Measurements from ENCODE around the gene ITGA3. TPM values are rescaled to one million over a fixed set of nuclear protein-coding genes. Genes with fewer than 3 reads are reported as not detected.

ITGA3 gene
- total and polyA plus RNA-seq, 7 donors, result 15.6 to 85.1 (median 38.4) TPM

- H3K4me3 ChIP-seq, result no peak overlapping the region
- TF ChIP-seq CTCF (IDR thresholded peaks at IDR 0.05), result no peak
- TF ChIP-seq POLR2AphosphoS5 (IDR thresholded peaks at IDR 0.05), result no peak
- no peak for TF ChIP-seq POLR2A (IDR thresholded peaks at IDR 0.05)
- TF ChIP-seq EP300 (IDR thresholded peaks at IDR 0.05), result no peak
- no peak for DNase-seq
- intact Hi-C loops (cut with DNase I), result no loop called here
- 79 to 86% methylated on average over 7 of the region's 7 CpGs for WGBS, 2 donors
- H3K9me3 ChIP-seq, result no peaks in the 10 kb centered on the region
- no peaks in the 10 kb centered on the region for H3K27me3 ChIP-seq
- no peak overlapping the region for H3K27ac ChIP-seq
- H3K4me1 ChIP-seq, result no peaks in the 10 kb centered on the region
- peaks cover 15 to 76% (median 54%) of the 10 kb centered on the region in 4 donors for H3K36me3 ChIP-seq
Observed at GRCh38 chr17:50080827-50081226, 24.9 kb downstream of the ITGA3 start.

- Histone ChIP-seq H3K9me3 (no peaks in the 10 kb centered on the region), H3K36me3 (peaks cover 15 to 67% (median 47%) of the 10 kb centered on the region in 4 donors), H3K27ac (no peak overlapping the region), H3K4me1 (no peaks in the 10 kb centered on the region), H3K4me3 (no peak overlapping the region), H3K27me3 (no peaks in the 10 kb centered on the region)
- DNase-seq, result no peak
- TF ChIP-seq CTCF (IDR thresholded peaks at IDR 0.05) (no peak), POLR2A (IDR thresholded peaks at IDR 0.05) (no peak), POLR2AphosphoS5 (IDR thresholded peaks at IDR 0.05) (no peak), EP300 (IDR thresholded peaks at IDR 0.05) (no peak)
- 81 to 85% methylated on average over 5 of the region's 5 CpGs for WGBS, 2 donors
- intact Hi-C loops (cut with DNase I), result no loop called here
Observed at GRCh38 chr17:50081757-50082156, 25.8 kb downstream of the ITGA3 start.

GRCh38 chr17:50087246-50087911, 31.5 kb downstream of the ITGA3 start:
- peaks cover 0 to 36% (median 13%) of the 10 kb centered on the region in 4 donors for H3K36me3 ChIP-seq
- WGBS, 2 donors, result 45 to 50% methylated on average over 10 of the region's 10 CpGs
- intact Hi-C loops (cut with DNase I), result loop anchor here (1.0 kb wide), 1 partner anchor 61 kb away; no protein-coding TSS in a partner anchor

GRCh38 chr17:50087912-50088405, 32.0 kb downstream of the ITGA3 start:
- 88 to 89% methylated on average over 19 of the region's 19 CpGs for WGBS, 2 donors
- H3K9me3 ChIP-seq, result no peaks in the 10 kb centered on the region
- no peak for DNase-seq
- H3K36me3 ChIP-seq, result peaks cover 0 to 30% (median 12%) of the 10 kb centered on the region in 4 donors
- no peaks in the 10 kb centered on the region for H3K4me1 ChIP-seq
- no peaks in the 10 kb centered on the region for H3K27me3 ChIP-seq
- no peak for TF ChIP-seq POLR2A (IDR thresholded peaks at IDR 0.05)
- no peak for TF ChIP-seq POLR2AphosphoS5 (IDR thresholded peaks at IDR 0.05)
- no peak for TF ChIP-seq EP300 (IDR thresholded peaks at IDR 0.05)
- TF ChIP-seq CTCF (IDR thresholded peaks at IDR 0.05), result no peak
- no peak overlapping the region for H3K4me3 ChIP-seq
- H3K27ac ChIP-seq, result no peak overlapping the region
- intact Hi-C loops (cut with DNase I), result loop anchor here (1.0 kb wide), 1 partner anchor 62 kb away; no protein-coding TSS in a partner anchor

More at GRCh38 chr17:50087246-50087911, 31.5 kb downstream of the ITGA3 start:
- H3K9me3 ChIP-seq, result no peaks in the 10 kb centered on the region
- H3K27me3 ChIP-seq, result no peaks in the 10 kb centered on the region
- TF ChIP-seq CTCF (IDR thresholded peaks at IDR 0.05), result peak; percentile 95 to 97 (median 97)
- TF ChIP-seq POLR2AphosphoS5 (IDR thresholded peaks at IDR 0.05), result no peak
- no peak for TF ChIP-seq POLR2A (IDR thresholded peaks at IDR 0.05)
- TF ChIP-seq EP300 (IDR thresholded peaks at IDR 0.05), result no peak
- peak; percentile 87 for DNase-seq
- H3K27ac ChIP-seq, result peak overlapping the region in 1 of 4 donors; percentile 13
- H3K4me1 ChIP-seq, result no peaks in the 10 kb centered on the region
- no peak overlapping the region for H3K4me3 ChIP-seq
